Fibroblast of lung (primary cell): ENCODE results near the gene EDEM1. TPM values are rescaled to one million over a fixed set of nuclear protein-coding genes. Genes with fewer than 3 reads are reported as not detected.
A peak's percentile ranks its signal among the peaks of the same experiment; 100 is the strongest.

ENCODE experiments used
- DNase-seq, 2 donors: peaks; one replicate each; pipeline versions ENCODE4 v3.0.0 to v3.0.0-alpha.2; 2010; ENCODE audit warnings: low read depth in 2 of 2
- H2AFZ ChIP-seq: 2 replicates; pipeline ENCODE4 v1.5.1; 2012; ENCODE audit warnings: low read length, control low read depth, inconsistent platforms
- H3K27ac ChIP-seq: 2 replicates; pipeline ENCODE4 v1.5.1; 2011; ENCODE audit warnings: low read length, control low read depth; ENCODE audit not compliant: insufficient read depth
- H3K27me3 ChIP-seq: 2 replicates; pipeline ENCODE4 v1.5.1; 2011; ENCODE audit warnings: mild to moderate bottlenecking, low read length; ENCODE audit not compliant: control insufficient read depth, insufficient read depth
- H3K36me3 ChIP-seq: 2 replicates; pipeline ENCODE4 v1.5.1; 2011; ENCODE audit warnings: low read length; ENCODE audit not compliant: control insufficient read depth, insufficient read depth
- H3K4me1 ChIP-seq: 2 replicates; pipeline ENCODE4 v1.5.1; 2011; ENCODE audit warnings: low read length; ENCODE audit not compliant: control insufficient read depth, insufficient read depth; ENCODE audit errors: extremely low read depth
- H3K4me2 ChIP-seq: 2 replicates; pipeline ENCODE4 v1.5.1; 2011; ENCODE audit warnings: low read length, control low read depth; ENCODE audit not compliant: insufficient read depth; ENCODE audit errors: extremely low read depth
- H3K4me3 ChIP-seq, 4 experiments: fragments of 200-600 bp in 1 of 4; sonication (generic) in 1 of 4; replicated peaks in 1 of 4; 2 replicates each; pipeline ENCODE4 v1.5.1; 2011 to 2016; ENCODE audit warnings: low read length in 4 of 4, low read depth in 3 of 4, mild to moderate bottlenecking in 3 of 4, control low read depth in 2 of 4, inconsistent platforms in 1 of 4, mixed read lengths in 1 of 4; ENCODE audit not compliant: insufficient read depth in 1 of 4; ENCODE audit errors: control extremely low read depth in 1 of 4
- H3K79me2 ChIP-seq: 2 replicates; pipeline ENCODE4 v1.5.1; 2012; ENCODE audit warnings: mild to moderate bottlenecking, low read length, inconsistent platforms; ENCODE audit not compliant: control insufficient read depth, insufficient read depth
- H3K9ac ChIP-seq: 2 replicates; pipeline ENCODE4 v1.5.1; 2011; ENCODE audit warnings: mild to moderate bottlenecking, low read length, control low read depth; ENCODE audit not compliant: insufficient read depth
- H3K9me3 ChIP-seq: 2 replicates; pipeline ENCODE4 v1.5.1; 2012; ENCODE audit warnings: low read depth, low read length; ENCODE audit not compliant: control insufficient read depth, insufficient read depth
- H4K20me1 ChIP-seq: 2 replicates; pipeline ENCODE4 v1.5.1; 2011; ENCODE audit warnings: low read length; ENCODE audit not compliant: control insufficient read depth, insufficient read depth; ENCODE audit errors: extremely low read depth
- CTCF ChIP-seq, 2 donors: IDR thresholded peaks in 1 of 2; conservative IDR thresholded peaks in 1 of 2; 1 replicate in 1 of 2; 2 replicates in 1 of 2; pipeline ENCODE4 v1.5.1; 2011 to 2012; ENCODE audit warnings: low read length in 2 of 2, control low read depth in 1 of 2, inconsistent platforms in 1 of 2, low read depth in 1 of 2, mild to moderate bottlenecking in 1 of 2
- EZH2 ChIP-seq: IDR thresholded peaks from 2 replicates; pipeline ENCODE4 v1.5.1; 2012; ENCODE audit warnings: low read length, control low read depth, mild to moderate bottlenecking; ENCODE audit errors: missing control alignments
- polyA plus RNA-seq, 2 donors: library from polyadenylated mRNA; depleted of rRNA in 1 of 2; stranded (reverse) in 1 of 2; unstranded in 1 of 2; fragments of >200 nt; gene quantifications; 2 replicates each; pipeline ENCODE4 v1.2.1, GENCODE V29; 2011 to 2012; ENCODE audit warnings: missing spikeins in 1 of 2
- total RNA-seq: library from RNA; depleted of rRNA; stranded (reverse); fragments of >200 nt; gene quantifications from 2 replicates; pipeline ENCODE4 v1.2.1, GENCODE V29; 2014

The EDEM1 gene
- total and polyA plus RNA-seq, 2 donors (not counting 1 experiment from before 2014, with no cell fraction given): 23.6 to 42.4 TPM

GRCh38 chr3:5255404-5256344 is 68.2 kb downstream of the EDEM1 start:
- Histone ChIP-seq H3K36me3 (no peaks in the 10 kb centered on the region), H3K9ac (no peak overlapping the region), H3K27me3 (no peaks in the 10 kb centered on the region), H3K4me2 (no peak overlapping the region), H3K79me2 (no peaks in the 10 kb centered on the region), H3K4me3 (no peak overlapping the region), H4K20me1 (no peaks in the 10 kb centered on the region), H2AFZ (no peak overlapping the region), H3K9me3 (no peaks in the 10 kb centered on the region), H3K4me1 (no peaks in the 10 kb centered on the region), H3K27ac (no peak overlapping the region)
- TF ChIP-seq EZH2 (no peak), CTCF (conservative IDR thresholded peaks at IDR 0.05 in 1 of 2, IDR thresholded peaks at IDR 0.05 in 1 of 2; ENCODE audit: low read depth in 1 of 2, low read length in 2 of 2) (no peak)
- no peak for DNase-seq

- Histone ChIP-seq H3K27me3 (no peaks in the 10 kb centered on the region), H3K9me3 (no peaks in the 10 kb centered on the region), H2AFZ (no peak overlapping the region), H3K9ac (no peak overlapping the region), H3K4me1 (no peaks in the 10 kb centered on the region), H4K20me1 (no peaks in the 10 kb centered on the region), H3K4me3 (no peak overlapping the region), H3K36me3 (no peaks in the 10 kb centered on the region), H3K79me2 (no peaks in the 10 kb centered on the region), H3K4me2 (no peak overlapping the region), H3K27ac (no peak overlapping the region)
- TF ChIP-seq EZH2 (no peak), CTCF (conservative IDR thresholded peaks at IDR 0.05 in 1 of 2, IDR thresholded peaks at IDR 0.05 in 1 of 2; ENCODE audit: low read depth in 1 of 2, low read length in 2 of 2) (no peak)
- peak in 1 of 2 donors; percentile 49 for DNase-seq
Observed at GRCh38 chr3:5258526-5258925, 71.0 kb downstream of the EDEM1 start.

- H3K36me3 ChIP-seq: no peaks in the 10 kb centered on the region
- H3K79me2 ChIP-seq: no peaks in the 10 kb centered on the region
- DNase-seq: no peak
- no peak overlapping the region for H3K27ac ChIP-seq
- no peaks in the 10 kb centered on the region for H4K20me1 ChIP-seq
- H3K4me1 ChIP-seq: no peaks in the 10 kb centered on the region
- no peak overlapping the region for H3K4me3 ChIP-seq
- H3K9me3 ChIP-seq: no peaks in the 10 kb centered on the region
- no peaks in the 10 kb centered on the region for H3K27me3 ChIP-seq
- no peak overlapping the region for H3K9ac ChIP-seq
- H3K4me2 ChIP-seq: no peak overlapping the region
- TF ChIP-seq CTCF (conservative IDR thresholded peaks at IDR 0.05 in 1 of 2, IDR thresholded peaks at IDR 0.05 in 1 of 2; ENCODE audit: low read depth in 1 of 2, low read length in 2 of 2) (no peak), EZH2 (no peak)
- no peak overlapping the region for H2AFZ ChIP-seq
Observed at GRCh38 chr3:5260992-5261501, 73.5 kb downstream of the EDEM1 start.
